A549 (cell line): ENCODE data around the gene ECI1. TPM values are rescaled to one million over a fixed set of nuclear protein-coding genes. Genes with fewer than 3 reads are reported as not detected.
A peak's percentile ranks its signal among the peaks of the same experiment; 100 is the strongest.

Experiments used
- CBX2 ChIP-seq: fragments of 200-600 bp; sonication (generic); IDR thresholded peaks from 2 replicates; pipeline ENCODE4 v1.6.1; 2016; ENCODE audit warnings: low read depth, mild to moderate bottlenecking, borderline replicate concordance
- CEBPB ChIP-seq, 2 experiments: fragments of >200 bp in 1 of 2; sonication (Bioruptor Twin) in 1 of 2; formaldehyde crosslinking in 1 of 2; IDR thresholded peaks; 2 replicates each; pipeline ENCODE4 v1.6.1; 2012 to 2016
- CHD2 ChIP-seq: fragments of 150-350 bp; IDR thresholded peaks from 2 replicates; pipeline ENCODE4 v1.6.1; 2014; ENCODE audit warnings: low read length; ENCODE audit not compliant: partially characterized antibody
- CHD4 ChIP-seq: fragments of 200-600 bp; sonication (generic); IDR thresholded peaks from 2 replicates; pipeline ENCODE4 v1.6.1; 2016; ENCODE audit warnings: antibody characterized with exemption, mild to moderate bottlenecking, borderline replicate concordance
- EHF ChIP-seq: fragments of 250-450 bp; sonication (Bioruptor Pico); IDR thresholded peaks from 2 replicates; pipeline ENCODE4 v1.5.0; 2020; ENCODE audit warnings: mild to moderate bottlenecking
- EHMT2 ChIP-seq: fragments of 200-600 bp; sonication (generic); IDR thresholded peaks from 2 replicates; pipeline ENCODE4 v1.6.1; 2016; ENCODE audit warnings: antibody characterized with exemption, low read depth, mild to moderate bottlenecking, moderate library complexity
- ESRRA ChIP-seq: fragments of 150-350 bp; IDR thresholded peaks from 2 replicates; pipeline ENCODE4 v1.6.1; 2014; ENCODE audit warnings: mild to moderate bottlenecking, low read length, borderline replicate concordance
- FOSL2 ChIP-seq, 2 experiments: fragments of 450-650 bp in 1 of 2; fragments of >200 bp in 1 of 2; sonication (Bioruptor Twin) in 1 of 2; formaldehyde crosslinking; IDR thresholded peaks; 2 replicates each; pipeline versions ENCODE4 v1.5.0 to v1.6.1; 2016 to 2020; ENCODE audit warnings: mild to moderate bottlenecking in 1 of 2, moderate library complexity in 1 of 2
- HDAC2 ChIP-seq: fragments of 200-600 bp; sonication (generic); IDR thresholded peaks from 2 replicates; pipeline ENCODE4 v1.6.1; 2016
- HOXB13 ChIP-seq: fragments of 250-450 bp; sonication (Bioruptor Pico); IDR thresholded peaks from 2 replicates; pipeline ENCODE4 v1.5.0; 2020; ENCODE audit warnings: low read depth, mild to moderate bottlenecking, moderate library complexity
- KDM1A ChIP-seq: fragments of 200-600 bp; sonication (generic); IDR thresholded peaks from 2 replicates; pipeline ENCODE4 v1.6.1; 2016; ENCODE audit warnings: low read depth, mild to moderate bottlenecking
- MYC ChIP-seq: IDR thresholded peaks from 2 replicates; pipeline ENCODE4 v1.6.1; 2012; ENCODE audit warnings: mild to moderate bottlenecking, inconsistent platforms, low read length, improper control_type of control experiment, borderline replicate concordance
- NPAS2 ChIP-seq: fragments of 250-450 bp; sonication (Bioruptor Pico); IDR thresholded peaks from 2 replicates; pipeline ENCODE4 v1.8.0; 2022; ENCODE audit warnings: mild to moderate bottlenecking, moderate library complexity, borderline replicate concordance
- NR3C1 ChIP-seq: fragments of >200 bp; sonication (Bioruptor Twin); formaldehyde crosslinking; IDR thresholded peaks from 3 replicates; pipeline ENCODE4 v1.6.1; 2017
- POLR2A ChIP-seq: IDR thresholded peaks from 2 replicates; pipeline ENCODE4 v1.6.1; 2012; ENCODE audit warnings: mild to moderate bottlenecking, low read length
- POLR2AphosphoS2 ChIP-seq: conservative IDR thresholded peaks from 2 replicates; pipeline ENCODE4 v1.6.1; 2012; ENCODE audit warnings: low read length, improper control_type of control experiment, inconsistent platforms
- RARB ChIP-seq: fragments of 250-450 bp; sonication (Bioruptor Pico); IDR thresholded peaks from 2 replicates; pipeline ENCODE4 v1.8.0; 2021; ENCODE audit warnings: mild to moderate bottlenecking, moderate library complexity
- RNF2 ChIP-seq: fragments of 200-600 bp; sonication (generic); IDR thresholded peaks from 2 replicates; pipeline ENCODE4 v1.6.1; 2016; ENCODE audit warnings: low read depth, mild to moderate bottlenecking, antibody characterized with exemption, moderate library complexity, borderline replicate concordance
- SMC3 ChIP-seq: fragments of >200 bp; sonication (Bioruptor Twin); formaldehyde crosslinking; IDR thresholded peaks from 3 replicates; pipeline ENCODE4 v1.6.1; 2018; ENCODE audit warnings: inconsistent platforms
- TP53 ChIP-seq: fragments of 250-450 bp; sonication (Bioruptor Pico); IDR thresholded peaks from 2 replicates; pipeline ENCODE4 v1.5.0; 2021; ENCODE audit warnings: mild to moderate bottlenecking, moderate library complexity
- ZNF302 ChIP-seq: fragments of 250-450 bp; sonication (Bioruptor Pico); IDR thresholded peaks from 2 replicates; pipeline ENCODE4 v1.9.0; 2021; ENCODE audit warnings: inconsistent platforms, mild to moderate bottlenecking, moderate library complexity
- polyA plus RNA-seq, 4 experiments: library from polyadenylated mRNA; depleted of rRNA in 3 of 4; stranded (reverse); fragments of >200 nt; fragmentation: RNase III in 1 of 4; extraction: RNeasy Plus Mini Kit Qiagen cat#74134 plus additional on column Dnase treatment in 1 of 4; gene quantifications; 2 replicates in 3 of 4; 3 replicates in 1 of 4; pipeline ENCODE4 v1.2.3, GENCODE V29; 2011 to 2017
- TF ChIP-seq, protein P1 (sequence below): fragments of 250-450 bp; sonication (Bioruptor Pico); IDR thresholded peaks from 2 replicates; pipeline ENCODE4 v1.5.0; 2021; ENCODE audit warnings: mild to moderate bottlenecking, moderate library complexity, borderline replicate concordance
- TF ChIP-seq, protein P2 (sequence below): IDR thresholded peaks from 2 replicates; pipeline ENCODE4 v1.6.1; 2012
- TF ChIP-seq, protein P3 (sequence below): fragments of 450-650 bp; IDR thresholded peaks from 2 replicates; pipeline ENCODE4 v1.6.1; 2014; ENCODE audit warnings: antibody characterized with exemption
- TF ChIP-seq, protein P4 (sequence below): IDR thresholded peaks from 2 replicates; pipeline ENCODE4 v1.6.1; 2012
- TF ChIP-seq, protein P5 (sequence below): fragments of >200 bp; sonication (Bioruptor Twin); formaldehyde crosslinking; IDR thresholded peaks from 3 replicates; pipeline ENCODE4 v1.6.1; 2016
- TF ChIP-seq, protein P6 (sequence below): fragments of >200 bp; sonication (Bioruptor Twin); formaldehyde crosslinking; IDR thresholded peaks from 3 replicates; pipeline ENCODE4 v1.5.1; 2016
- TF ChIP-seq, protein P7 (sequence below): fragments of >200 bp; sonication (Bioruptor Twin); formaldehyde crosslinking; IDR thresholded peaks from 2 replicates; pipeline ENCODE4 v1.6.1; 2016
- TF ChIP-seq, protein P8 (sequence below): fragments of 150-350 bp; IDR thresholded peaks from 2 replicates; pipeline ENCODE4 v1.6.1; 2014; ENCODE audit warnings: low read depth, mild to moderate bottlenecking, low read length

The ECI1 gene
- polyA plus RNA-seq, 2 of the 4 experiments (the other 2 are of a cell fraction): 41.5 to 47.9 TPM

DNA sequence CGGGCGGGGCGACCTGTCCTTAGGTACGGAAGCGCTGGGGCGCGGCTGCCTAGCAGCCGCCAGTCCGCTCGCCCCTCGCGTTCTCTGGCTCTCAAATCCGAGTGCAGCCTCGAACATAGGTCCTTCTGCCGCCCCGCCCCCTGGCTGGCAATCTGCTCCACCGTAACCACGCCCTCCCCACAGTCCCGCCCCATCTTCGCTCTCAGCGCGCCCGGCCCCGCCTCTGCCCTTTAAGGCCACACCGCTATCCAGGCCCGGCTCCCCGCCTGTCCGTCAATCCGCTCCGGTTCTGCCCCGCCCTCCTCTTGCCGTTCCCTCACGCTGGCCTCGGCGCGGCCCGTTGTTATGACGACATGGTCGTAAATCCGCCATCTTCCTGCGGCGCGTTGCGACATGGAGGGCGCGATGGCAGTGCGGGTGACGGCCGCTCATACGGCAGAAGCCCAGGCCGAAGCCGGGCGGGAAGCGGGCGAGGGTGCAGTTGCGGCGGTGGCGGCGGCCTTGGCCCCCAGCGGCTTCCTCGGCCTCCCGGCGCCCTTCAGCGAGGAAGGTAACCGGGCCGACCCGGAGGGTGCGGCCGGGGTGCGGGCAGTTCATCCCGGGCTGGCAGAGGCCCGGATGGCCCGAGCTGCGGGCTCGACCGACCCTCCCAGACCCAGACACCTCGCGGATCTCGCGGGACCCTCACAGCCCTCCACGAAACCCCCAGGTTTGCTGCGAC lies 28.0 kb downstream of the ECI1 start, which contains the start of gene E4F1 (continued):
- TF ChIP-seq MYC (peak; percentile 56; the same call in 1 of the 2 replicates), EHF (no peak), KDM1A (no peak), CHD2 (peak; percentile 78), FOSL2 (IDR thresholded peaks at IDR 0.05) (no peak), FOSL2 (CRISPR knock-in tag; IDR thresholded peaks at IDR 0.05) (no peak), ZNF302 (CRISPR knock-in tag) (no peak), ESRRA (no peak), POLR2AphosphoS2 (no peak), TP53 (CRISPR knock-in tag) (no peak), CEBPB (IDR thresholded peaks at IDR 0.05) (peak; percentile 69 to 93), HOXB13 (CRISPR knock-in tag) (no peak), POLR2A (peak; percentile 95), CBX2 (no peak), RNF2 (no peak), SMC3 (no peak), RARB (CRISPR knock-in tag) (no peak), EHMT2 (no peak), NPAS2 (CRISPR knock-in tag) (no peak), NR3C1 (no peak), CHD4 (no peak), HDAC2 (no peak)
- TF ChIP-seq, protein P1, sequence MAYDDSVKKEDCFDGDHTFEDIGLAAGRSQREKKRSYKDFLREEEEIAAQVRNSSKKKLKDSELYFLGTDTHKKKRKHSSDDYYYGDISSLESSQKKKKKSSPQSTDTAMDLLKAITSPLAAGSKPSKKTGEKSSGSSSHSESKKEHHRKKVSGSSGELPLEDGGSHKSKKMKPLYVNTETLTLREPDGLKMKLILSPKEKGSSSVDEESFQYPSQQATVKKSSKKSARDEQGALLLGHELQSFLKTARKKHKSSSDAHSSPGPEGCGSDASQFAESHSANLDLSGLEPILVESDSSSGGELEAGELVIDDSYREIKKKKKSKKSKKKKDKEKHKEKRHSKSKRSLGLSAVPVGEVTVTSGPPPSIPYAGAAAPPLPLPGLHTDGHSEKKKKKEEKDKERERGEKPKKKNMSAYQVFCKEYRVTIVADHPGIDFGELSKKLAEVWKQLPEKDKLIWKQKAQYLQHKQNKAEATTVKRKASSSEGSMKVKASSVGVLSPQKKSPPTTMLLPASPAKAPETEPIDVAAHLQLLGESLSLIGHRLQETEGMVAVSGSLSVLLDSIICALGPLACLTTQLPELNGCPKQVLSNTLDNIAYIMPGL (CRISPR knock-in tag): no peak
- TF ChIP-seq, protein P2, sequence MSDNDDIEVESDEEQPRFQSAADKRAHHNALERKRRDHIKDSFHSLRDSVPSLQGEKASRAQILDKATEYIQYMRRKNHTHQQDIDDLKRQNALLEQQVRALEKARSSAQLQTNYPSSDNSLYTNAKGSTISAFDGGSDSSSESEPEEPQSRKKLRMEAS: peak; percentile 90
- TF ChIP-seq, protein P3, sequence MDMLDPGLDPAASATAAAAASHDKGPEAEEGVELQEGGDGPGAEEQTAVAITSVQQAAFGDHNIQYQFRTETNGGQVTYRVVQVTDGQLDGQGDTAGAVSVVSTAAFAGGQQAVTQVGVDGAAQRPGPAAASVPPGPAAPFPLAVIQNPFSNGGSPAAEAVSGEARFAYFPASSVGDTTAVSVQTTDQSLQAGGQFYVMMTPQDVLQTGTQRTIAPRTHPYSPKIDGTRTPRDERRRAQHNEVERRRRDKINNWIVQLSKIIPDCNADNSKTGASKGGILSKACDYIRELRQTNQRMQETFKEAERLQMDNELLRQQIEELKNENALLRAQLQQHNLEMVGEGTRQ: no peak
- TF ChIP-seq, protein P4, sequence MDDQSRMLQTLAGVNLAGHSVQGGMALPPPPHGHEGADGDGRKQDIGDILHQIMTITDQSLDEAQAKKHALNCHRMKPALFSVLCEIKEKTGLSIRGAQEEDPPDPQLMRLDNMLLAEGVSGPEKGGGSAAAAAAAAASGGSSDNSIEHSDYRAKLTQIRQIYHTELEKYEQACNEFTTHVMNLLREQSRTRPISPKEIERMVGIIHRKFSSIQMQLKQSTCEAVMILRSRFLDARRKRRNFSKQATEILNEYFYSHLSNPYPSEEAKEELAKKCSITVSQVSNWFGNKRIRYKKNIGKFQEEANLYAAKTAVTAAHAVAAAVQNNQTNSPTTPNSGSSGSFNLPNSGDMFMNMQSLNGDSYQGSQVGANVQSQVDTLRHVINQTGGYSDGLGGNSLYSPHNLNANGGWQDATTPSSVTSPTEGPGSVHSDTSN: peak; percentile 93
- TF ChIP-seq, protein P5, sequence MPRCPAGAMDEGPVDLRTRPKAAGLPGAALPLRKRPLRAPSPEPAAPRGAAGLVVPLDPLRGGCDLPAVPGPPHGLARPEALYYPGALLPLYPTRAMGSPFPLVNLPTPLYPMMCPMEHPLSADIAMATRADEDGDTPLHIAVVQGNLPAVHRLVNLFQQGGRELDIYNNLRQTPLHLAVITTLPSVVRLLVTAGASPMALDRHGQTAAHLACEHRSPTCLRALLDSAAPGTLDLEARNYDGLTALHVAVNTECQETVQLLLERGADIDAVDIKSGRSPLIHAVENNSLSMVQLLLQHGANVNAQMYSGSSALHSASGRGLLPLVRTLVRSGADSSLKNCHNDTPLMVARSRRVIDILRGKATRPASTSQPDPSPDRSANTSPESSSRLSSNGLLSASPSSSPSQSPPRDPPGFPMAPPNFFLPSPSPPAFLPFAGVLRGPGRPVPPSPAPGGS: peak; percentile 88
- TF ChIP-seq, protein P6, sequence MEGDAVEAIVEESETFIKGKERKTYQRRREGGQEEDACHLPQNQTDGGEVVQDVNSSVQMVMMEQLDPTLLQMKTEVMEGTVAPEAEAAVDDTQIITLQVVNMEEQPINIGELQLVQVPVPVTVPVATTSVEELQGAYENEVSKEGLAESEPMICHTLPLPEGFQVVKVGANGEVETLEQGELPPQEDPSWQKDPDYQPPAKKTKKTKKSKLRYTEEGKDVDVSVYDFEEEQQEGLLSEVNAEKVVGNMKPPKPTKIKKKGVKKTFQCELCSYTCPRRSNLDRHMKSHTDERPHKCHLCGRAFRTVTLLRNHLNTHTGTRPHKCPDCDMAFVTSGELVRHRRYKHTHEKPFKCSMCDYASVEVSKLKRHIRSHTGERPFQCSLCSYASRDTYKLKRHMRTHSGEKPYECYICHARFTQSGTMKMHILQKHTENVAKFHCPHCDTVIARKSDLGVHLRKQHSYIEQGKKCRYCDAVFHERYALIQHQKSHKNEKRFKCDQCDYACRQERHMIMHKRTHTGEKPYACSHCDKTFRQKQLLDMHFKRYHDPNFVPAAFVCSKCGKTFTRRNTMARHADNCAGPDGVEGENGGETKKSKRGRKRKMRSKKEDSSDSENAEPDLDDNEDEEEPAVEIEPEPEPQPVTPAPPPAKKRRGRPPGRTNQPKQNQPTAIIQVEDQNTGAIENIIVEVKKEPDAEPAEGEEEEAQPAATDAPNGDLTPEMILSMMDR: no peak
- TF ChIP-seq, protein P7, sequence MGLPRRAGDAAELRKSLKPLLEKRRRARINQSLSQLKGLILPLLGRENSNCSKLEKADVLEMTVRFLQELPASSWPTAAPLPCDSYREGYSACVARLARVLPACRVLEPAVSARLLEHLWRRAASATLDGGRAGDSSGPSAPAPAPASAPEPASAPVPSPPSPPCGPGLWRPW: no peak
- TF ChIP-seq, protein P8, sequence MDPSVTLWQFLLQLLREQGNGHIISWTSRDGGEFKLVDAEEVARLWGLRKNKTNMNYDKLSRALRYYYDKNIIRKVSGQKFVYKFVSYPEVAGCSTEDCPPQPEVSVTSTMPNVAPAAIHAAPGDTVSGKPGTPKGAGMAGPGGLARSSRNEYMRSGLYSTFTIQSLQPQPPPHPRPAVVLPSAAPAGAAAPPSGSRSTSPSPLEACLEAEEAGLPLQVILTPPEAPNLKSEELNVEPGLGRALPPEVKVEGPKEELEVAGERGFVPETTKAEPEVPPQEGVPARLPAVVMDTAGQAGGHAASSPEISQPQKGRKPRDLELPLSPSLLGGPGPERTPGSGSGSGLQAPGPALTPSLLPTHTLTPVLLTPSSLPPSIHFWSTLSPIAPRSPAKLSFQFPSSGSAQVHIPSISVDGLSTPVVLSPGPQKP: no peak
